ENCODE results near the gene PRICKLE4. TPM values are rescaled to one million over a fixed set of nuclear protein-coding genes. Genes with fewer than 3 reads are reported as not detected.

The PRICKLE4 gene
- total RNA-seq, 1 donor from 2014 or later: 2.3 TPM

GRCh38 chr6:41736800-41737555 lies 43.6 kb upstream of the PRICKLE4 start:
- no peaks in the 10 kb centered on the region for H3K9me3 Mint-ChIP-seq (ENCODE audit: unreplicated experiment)
- no peak for DNase-seq (ENCODE audit: extremely low spot score, unreplicated experiment)
- H3K36me3 Mint-ChIP-seq (ENCODE audit: unreplicated experiment): no peaks in the 10 kb centered on the region
- H3K4me1 Mint-ChIP-seq (ENCODE audit: unreplicated experiment): peaks cover 17% of the 10 kb centered on the region
- no peak overlapping the region for H3K27ac Mint-ChIP-seq (ENCODE audit: unreplicated experiment)
- no peak overlapping the region for H3K4me3 Mint-ChIP-seq (ENCODE audit: unreplicated experiment)
- no peaks in the 10 kb centered on the region for H3K27me3 Mint-ChIP-seq (ENCODE audit: unreplicated experiment)
- no peak for TF ChIP-seq CTCF (IDR thresholded peaks at IDR 0.05)

GRCh38 chr6:41737591-41738130 lies 42.9 kb upstream of the PRICKLE4 start:
- DNase-seq (ENCODE audit: extremely low spot score, unreplicated experiment): no peak
- Mint-ChIP-seq H3K4me3 (ENCODE audit: unreplicated experiment) (no peak overlapping the region), H3K27ac (ENCODE audit: unreplicated experiment) (no peak overlapping the region), H3K36me3 (ENCODE audit: unreplicated experiment) (no peaks in the 10 kb centered on the region), H3K4me1 (ENCODE audit: unreplicated experiment) (peaks cover 13% of the 10 kb centered on the region), H3K27me3 (ENCODE audit: unreplicated experiment) (no peaks in the 10 kb centered on the region), H3K9me3 (ENCODE audit: unreplicated experiment) (no peaks in the 10 kb centered on the region)
- no peak for TF ChIP-seq CTCF (IDR thresholded peaks at IDR 0.05)

- Mint-ChIP-seq H3K27ac (ENCODE audit: unreplicated experiment) (no peak overlapping the region), H3K27me3 (ENCODE audit: unreplicated experiment) (no peaks in the 10 kb centered on the region), H3K9me3 (ENCODE audit: unreplicated experiment) (no peaks in the 10 kb centered on the region), H3K4me1 (ENCODE audit: unreplicated experiment) (peaks cover 4% of the 10 kb centered on the region), H3K36me3 (ENCODE audit: unreplicated experiment) (no peaks in the 10 kb centered on the region), H3K4me3 (ENCODE audit: unreplicated experiment) (no peak overlapping the region)
- no peak for DNase-seq (ENCODE audit: extremely low spot score, unreplicated experiment)
- TF ChIP-seq CTCF (IDR thresholded peaks at IDR 0.05): no peak
These were observed 41.5 kb upstream of the PRICKLE4 start for GRCh38 chr6:41739041-41739440.

- Mint-ChIP-seq H3K27ac (ENCODE audit: unreplicated experiment) (no peak overlapping the region), H3K9me3 (ENCODE audit: unreplicated experiment) (no peaks in the 10 kb centered on the region), H3K4me3 (ENCODE audit: unreplicated experiment) (no peak overlapping the region), H3K4me1 (ENCODE audit: unreplicated experiment) (peaks cover 3% of the 10 kb centered on the region), H3K27me3 (ENCODE audit: unreplicated experiment) (no peaks in the 10 kb centered on the region), H3K36me3 (ENCODE audit: unreplicated experiment) (no peaks in the 10 kb centered on the region)
- no peak for TF ChIP-seq CTCF (IDR thresholded peaks at IDR 0.05)
- no peak for DNase-seq (ENCODE audit: extremely low spot score, unreplicated experiment)
These were observed 40.0 kb upstream of the PRICKLE4 start for GRCh38 chr6:41740366-41741162.

Data from osteocyte (in vitro differentiated cells).